ENCODE results near the gene PTPN4.

The PTPN4 gene

GRCh38 chr2:119864318-119864717, 104.6 kb downstream of the PTPN4 start:
- Histone ChIP-seq H3K9ac (ENCODE audit: low read length) (no peak overlapping the region), H2AFZ (ENCODE audit: low read depth, low read length) (no peak overlapping the region), H3K27ac (ENCODE audit: low read length) (peak overlapping the region; percentile 15), H3K4me3 (ENCODE audit: low read length) (peak overlapping the region; percentile 26; the same call in 1 of the 2 replicates), H3K4me2 (ENCODE audit: low read length) (peak overlapping the region; percentile 49), H3K27me3 (ENCODE audit: low read depth, low read length) (no peaks in the 10 kb centered on the region), H4K20me1 (ENCODE audit: insufficient read depth, low read length) (no peaks in the 10 kb centered on the region), H3K9me3 (ENCODE audit: insufficient read depth, low read length) (no peaks in the 10 kb centered on the region), H3K79me2 (ENCODE audit: low read length) (peaks cover 17% of the 10 kb centered on the region), H3K36me3 (replicated peaks; ENCODE audit: low read depth, low read length) (no peaks in the 10 kb centered on the region), H3K4me1 (ENCODE audit: low read length) (peaks cover 64% of the 10 kb centered on the region)
- TF ChIP-seq CTCF (IDR thresholded peaks at IDR 0.05; ENCODE audit: low read depth, low read length), result no peak
- no peak for TF ChIP-seq EZH2phosphoT487 (IDR thresholded peaks at IDR 0.05; ENCODE audit: low read depth)

GRCh38 chr2:119871725-119872124, 112.0 kb downstream of the PTPN4 start:
- H2AFZ ChIP-seq (ENCODE audit: low read depth, low read length), result no peak overlapping the region
- H4K20me1 ChIP-seq (ENCODE audit: insufficient read depth, low read length), result no peaks in the 10 kb centered on the region
- TF ChIP-seq CTCF (IDR thresholded peaks at IDR 0.05; ENCODE audit: low read depth, low read length) (no peak), EZH2phosphoT487 (IDR thresholded peaks at IDR 0.05; ENCODE audit: low read depth) (no peak)
- H3K27me3 ChIP-seq (ENCODE audit: low read depth, low read length), result no peaks in the 10 kb centered on the region
- H3K4me2 ChIP-seq (ENCODE audit: low read length), result no peak overlapping the region
- H3K9ac ChIP-seq (ENCODE audit: low read length), result no peak overlapping the region
- no peaks in the 10 kb centered on the region for H3K36me3 ChIP-seq (replicated peaks; ENCODE audit: low read depth, low read length)
- H3K27ac ChIP-seq (ENCODE audit: low read length), result no peak overlapping the region
- no peak overlapping the region for H3K4me3 ChIP-seq (ENCODE audit: low read length)
- peaks cover 8% of the 10 kb centered on the region; the same call in 1 of the 2 replicates for H3K79me2 ChIP-seq (ENCODE audit: low read length)
- no peaks in the 10 kb centered on the region for H3K9me3 ChIP-seq (ENCODE audit: insufficient read depth, low read length)
- peaks cover 26% of the 10 kb centered on the region for H3K4me1 ChIP-seq (ENCODE audit: low read length)

GRCh38 chr2:119873350-119874315, 113.9 kb downstream of the PTPN4 start:
- Histone ChIP-seq H3K9ac (ENCODE audit: low read length) (no peak overlapping the region), H3K4me1 (ENCODE audit: low read length) (peaks cover 22% of the 10 kb centered on the region), H4K20me1 (ENCODE audit: insufficient read depth, low read length) (no peaks in the 10 kb centered on the region), H3K4me2 (ENCODE audit: low read length) (no peak overlapping the region), H3K9me3 (ENCODE audit: insufficient read depth, low read length) (no peaks in the 10 kb centered on the region), H3K4me3 (ENCODE audit: low read length) (no peak overlapping the region), H3K27me3 (ENCODE audit: low read depth, low read length) (no peaks in the 10 kb centered on the region), H3K36me3 (replicated peaks; ENCODE audit: low read depth, low read length) (no peaks in the 10 kb centered on the region), H3K27ac (ENCODE audit: low read length) (no peak overlapping the region), H3K79me2 (ENCODE audit: low read length) (peaks cover 8% of the 10 kb centered on the region; the same call in 1 of the 2 replicates), H2AFZ (ENCODE audit: low read depth, low read length) (no peak overlapping the region)
- no peak for TF ChIP-seq CTCF (IDR thresholded peaks at IDR 0.05; ENCODE audit: low read depth, low read length)
- no peak for TF ChIP-seq EZH2phosphoT487 (IDR thresholded peaks at IDR 0.05; ENCODE audit: low read depth)

- no peak overlapping the region for H3K4me3 ChIP-seq (ENCODE audit: low read length)
- H3K36me3 ChIP-seq (replicated peaks; ENCODE audit: low read depth, low read length), result no peaks in the 10 kb centered on the region
- no peaks in the 10 kb centered on the region for H4K20me1 ChIP-seq (ENCODE audit: insufficient read depth, low read length)
- peaks cover 22% of the 10 kb centered on the region for H3K4me1 ChIP-seq (ENCODE audit: low read length)
- H3K27me3 ChIP-seq (ENCODE audit: low read depth, low read length), result no peaks in the 10 kb centered on the region
- no peak overlapping the region; the same call in 1 of the 2 replicates for H3K27ac ChIP-seq (ENCODE audit: low read length)
- no peaks in the 10 kb centered on the region for H3K9me3 ChIP-seq (ENCODE audit: insufficient read depth, low read length)
- no peak overlapping the region for H3K9ac ChIP-seq (ENCODE audit: low read length)
- H2AFZ ChIP-seq (ENCODE audit: low read depth, low read length), result no peak overlapping the region
- 0 out of 2 replicates have a peak overlapping the region, but pooled peaks have one; percentile 0 for H3K4me2 ChIP-seq (ENCODE audit: low read length)
- no peak for TF ChIP-seq EZH2phosphoT487 (IDR thresholded peaks at IDR 0.05; ENCODE audit: low read depth)
- H3K79me2 ChIP-seq (ENCODE audit: low read length), result peaks cover 4% of the 10 kb centered on the region; the same call in 1 of the 2 replicates
Measured at GRCh38 chr2:119879502-119879901, 119.8 kb downstream of the PTPN4 start.

All from OCI-LY3 (cell line).